Loucy (cell line): ENCODE results near the gene GPR156.

Source experiments
- H2AFZ ChIP-seq: fragments of 200-600 bp; sonication (generic); 2 replicates; pipeline ENCODE4 v1.6.0; 2016; ENCODE audit warnings: antibody characterized with exemption, mild to moderate bottlenecking, low read length, moderate library complexity
- H3F3A ChIP-seq: fragments of 200-600 bp; 2 replicates; pipeline ENCODE4 v1.6.0; 2016; ENCODE audit warnings: antibody characterized with exemption, low read depth, mild to moderate bottlenecking
- H3K27me3 ChIP-seq: fragments of 200-600 bp; sonication (generic); 2 replicates; pipeline ENCODE4 v1.6.1; 2014; ENCODE audit warnings: low read length, mild to moderate bottlenecking; ENCODE audit not compliant: insufficient read depth, poor library complexity, severe bottlenecking
- H3K36me3 ChIP-seq: fragments of 200-600 bp; sonication (generic); 2 replicates; pipeline ENCODE4 v1.6.1; 2016; ENCODE audit warnings: low read length; ENCODE audit not compliant: insufficient read depth
- H3K4me1 ChIP-seq: fragments of 200-600 bp; sonication (generic); 2 replicates; pipeline ENCODE4 v1.5.1; 2014; ENCODE audit warnings: low read length, mild to moderate bottlenecking; ENCODE audit not compliant: insufficient read depth, poor library complexity, severe bottlenecking
- H3K4me2 ChIP-seq: fragments of 200-600 bp; sonication (generic); 2 replicates; pipeline ENCODE4 v1.6.0; 2014; ENCODE audit warnings: antibody characterized with exemption, low read length, low read depth, mild to moderate bottlenecking; ENCODE audit not compliant: poor library complexity, severe bottlenecking
- H3K4me3 ChIP-seq: fragments of 200-600 bp; sonication (generic); 2 replicates; pipeline ENCODE4 v1.5.1; 2014; ENCODE audit warnings: low read length, mild to moderate bottlenecking, mixed read lengths; ENCODE audit not compliant: poor library complexity, severe bottlenecking
- H3K79me2 ChIP-seq: fragments of 200-600 bp; sonication (generic); 2 replicates; pipeline ENCODE4 v1.6.1; 2014; ENCODE audit warnings: low read length; ENCODE audit not compliant: insufficient read depth
- H3K9ac ChIP-seq: fragments of 200-600 bp; sonication (generic); 2 replicates; pipeline ENCODE4 v1.6.0; 2014; ENCODE audit warnings: mild to moderate bottlenecking, low read depth, low read length, moderate library complexity; ENCODE audit not compliant: poor library complexity, severe bottlenecking
- H3K9me2 ChIP-seq: fragments of 200-600 bp; sonication (generic); replicated peaks from 2 replicates; pipeline ENCODE4 v1.6.1; 2016; ENCODE audit warnings: low read depth, low read length, mixed read lengths
- H3K9me3 ChIP-seq: fragments of 200-600 bp; sonication (generic); 2 replicates; pipeline ENCODE4 v1.6.1; 2014; ENCODE audit warnings: mild to moderate bottlenecking, antibody characterized with exemption, low read length, low read depth; ENCODE audit not compliant: insufficient read depth
- H4K20me1 ChIP-seq: fragments of 200-600 bp; sonication (generic); 2 replicates; pipeline ENCODE4 v1.6.0; 2014; ENCODE audit warnings: antibody characterized with exemption, low read length, mild to moderate bottlenecking; ENCODE audit not compliant: insufficient read depth, poor library complexity, severe bottlenecking
- CTCF ChIP-seq: fragments of 200-600 bp; sonication (generic); conservative IDR thresholded peaks from 2 replicates; pipeline ENCODE4 v1.5.1; 2014; ENCODE audit warnings: mild to moderate bottlenecking, antibody characterized with exemption, low read length
- EZH2phosphoT487 ChIP-seq: fragments of 200-600 bp; IDR thresholded peaks from 2 replicates; pipeline ENCODE4 v1.6.1; 2018; ENCODE audit warnings: antibody characterized with exemption, mild to moderate bottlenecking, moderate library complexity, borderline replicate concordance

GPR156 gene

GRCh38 chr3:120276767-120277166 is 8.3 kb downstream of the GPR156 start:
- Histone ChIP-seq H3K9me3 (no peaks in the 10 kb centered on the region), H3K9ac (no peak overlapping the region), H2AFZ (no peak overlapping the region), H3K9me2 (no peaks in the 10 kb centered on the region), H3F3A (no peaks in the 10 kb centered on the region), H4K20me1 (no peaks in the 10 kb centered on the region), H3K4me1 (no peaks in the 10 kb centered on the region), H3K27me3 (peaks cover 4% of the 10 kb centered on the region), H3K79me2 (no peaks in the 10 kb centered on the region), H3K4me3 (no peak overlapping the region), H3K36me3 (no peaks in the 10 kb centered on the region), H3K4me2 (no peak overlapping the region)
- TF ChIP-seq EZH2phosphoT487 = no peak
- no peak for TF ChIP-seq CTCF

- H3K4me3 ChIP-seq = no peak overlapping the region
- no peaks in the 10 kb centered on the region for H4K20me1 ChIP-seq
- TF ChIP-seq CTCF (no peak), EZH2phosphoT487 (no peak)
- H3K4me1 ChIP-seq = no peaks in the 10 kb centered on the region
- no peak overlapping the region for H2AFZ ChIP-seq
- no peaks in the 10 kb centered on the region for H3K9me2 ChIP-seq
- no peaks in the 10 kb centered on the region for H3K36me3 ChIP-seq
- no peaks in the 10 kb centered on the region for H3K79me2 ChIP-seq
- H3F3A ChIP-seq = no peaks in the 10 kb centered on the region
- no peak overlapping the region for H3K4me2 ChIP-seq
- H3K27me3 ChIP-seq = no peaks in the 10 kb centered on the region
- H3K9me3 ChIP-seq = no peaks in the 10 kb centered on the region
- no peak overlapping the region for H3K9ac ChIP-seq
Measured at GRCh38 chr3:120275618-120276017, 9.4 kb downstream of the GPR156 start.

- Histone ChIP-seq H3K9me2 (no peaks in the 10 kb centered on the region), H2AFZ (no peak overlapping the region), H3K4me3 (no peak overlapping the region), H3K4me1 (no peaks in the 10 kb centered on the region), H3K4me2 (no peak overlapping the region), H4K20me1 (no peaks in the 10 kb centered on the region), H3K9me3 (no peaks in the 10 kb centered on the region), H3K36me3 (no peaks in the 10 kb centered on the region), H3K9ac (no peak overlapping the region), H3K27me3 (no peaks in the 10 kb centered on the region), H3K79me2 (no peaks in the 10 kb centered on the region), H3F3A (no peaks in the 10 kb centered on the region)
- TF ChIP-seq CTCF (no peak), EZH2phosphoT487 (no peak)
Measured at GRCh38 chr3:120274739-120275167, 10.3 kb downstream of the GPR156 start.
